ENCODE data around the gene ESR2.
A peak's percentile ranks its signal among the peaks of the same experiment; 100 is the strongest.
"Not testable (repeated sequence)": the region's sequence is repeated elsewhere in the genome, so short reads cannot be mapped to it uniquely, and the experiment has no call there.

Gene ESR2

DNA sequence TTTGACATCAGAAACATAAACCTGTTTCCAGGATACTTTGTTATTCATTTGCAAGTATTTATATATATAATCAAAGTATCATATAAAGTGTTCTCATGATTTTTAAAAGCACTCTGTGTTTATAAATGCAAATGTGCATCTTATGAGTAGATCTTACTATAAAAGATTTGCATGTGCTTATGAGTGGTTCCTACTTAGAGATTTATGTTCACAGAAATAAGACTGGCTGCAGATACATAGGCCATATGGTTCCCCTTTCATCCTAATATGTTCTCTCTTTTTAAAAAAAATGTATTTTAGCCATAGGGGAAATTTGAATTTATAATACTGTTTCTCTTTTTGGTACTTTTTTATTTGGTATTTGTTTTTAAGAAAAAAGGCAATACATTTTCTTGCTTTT lies 174.2 kb downstream of the ESR2 start:
- peak; percentile 42 for DNase-seq

DNA sequence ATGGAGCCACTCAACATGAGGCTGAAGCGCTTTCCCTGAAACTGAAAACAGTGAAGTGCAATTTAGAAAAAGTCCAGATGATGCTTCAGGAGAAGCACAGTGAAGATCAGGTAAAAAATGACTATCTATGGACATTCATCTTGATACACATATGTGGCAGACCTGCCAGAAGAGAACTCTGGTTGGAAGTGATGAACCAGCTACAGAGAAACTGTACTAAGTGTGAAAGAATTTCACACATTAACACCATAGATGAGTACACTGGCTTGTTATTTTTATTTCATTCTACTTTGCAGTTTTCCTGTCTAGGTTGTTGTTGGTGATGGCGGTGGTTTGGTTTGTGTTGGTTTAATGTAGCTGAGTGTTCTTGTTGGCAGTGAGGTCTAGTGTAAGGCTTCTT lies 174.7 kb downstream of the ESR2 start:
- no peak for DNase-seq

DNA sequence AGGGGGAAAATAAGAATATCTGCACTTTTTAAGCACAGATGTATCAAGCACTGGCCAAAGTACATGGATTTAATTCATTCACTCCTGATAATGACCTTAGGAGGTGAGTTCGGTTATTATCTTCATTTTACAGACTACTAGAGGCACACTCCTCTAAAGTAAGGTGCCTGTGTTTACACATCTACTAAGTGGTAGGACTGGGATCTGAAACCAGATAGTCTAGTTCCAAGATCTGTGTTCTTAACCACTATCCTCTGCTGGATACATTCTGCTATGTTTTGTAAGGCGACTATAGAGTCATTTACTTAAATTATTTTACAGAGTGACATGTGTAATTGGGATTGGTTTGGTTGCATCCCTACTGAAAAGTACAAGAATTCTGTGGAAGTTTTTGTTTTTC lies 175.3 kb downstream of the ESR2 start:
- no peak for DNase-seq

DNA sequence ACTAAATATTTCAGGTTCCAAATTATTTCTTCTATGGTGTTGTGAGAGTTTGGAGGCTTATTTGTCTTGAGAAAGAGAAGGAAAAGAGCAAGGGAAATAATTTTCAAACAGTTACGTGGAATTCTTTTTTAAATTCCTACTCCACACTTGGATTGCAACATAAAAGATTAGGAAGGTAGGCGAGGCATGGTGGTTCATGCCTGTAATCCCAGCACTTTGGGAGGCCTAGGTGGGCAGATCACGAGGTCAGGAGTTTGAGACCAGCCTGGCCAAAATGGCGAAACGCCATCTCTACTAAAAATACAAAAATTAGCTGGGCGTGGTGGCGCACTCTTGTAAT lies 175.8 kb downstream of the ESR2 start:
- DNase-seq, result not testable (repeated sequence)

DNA sequence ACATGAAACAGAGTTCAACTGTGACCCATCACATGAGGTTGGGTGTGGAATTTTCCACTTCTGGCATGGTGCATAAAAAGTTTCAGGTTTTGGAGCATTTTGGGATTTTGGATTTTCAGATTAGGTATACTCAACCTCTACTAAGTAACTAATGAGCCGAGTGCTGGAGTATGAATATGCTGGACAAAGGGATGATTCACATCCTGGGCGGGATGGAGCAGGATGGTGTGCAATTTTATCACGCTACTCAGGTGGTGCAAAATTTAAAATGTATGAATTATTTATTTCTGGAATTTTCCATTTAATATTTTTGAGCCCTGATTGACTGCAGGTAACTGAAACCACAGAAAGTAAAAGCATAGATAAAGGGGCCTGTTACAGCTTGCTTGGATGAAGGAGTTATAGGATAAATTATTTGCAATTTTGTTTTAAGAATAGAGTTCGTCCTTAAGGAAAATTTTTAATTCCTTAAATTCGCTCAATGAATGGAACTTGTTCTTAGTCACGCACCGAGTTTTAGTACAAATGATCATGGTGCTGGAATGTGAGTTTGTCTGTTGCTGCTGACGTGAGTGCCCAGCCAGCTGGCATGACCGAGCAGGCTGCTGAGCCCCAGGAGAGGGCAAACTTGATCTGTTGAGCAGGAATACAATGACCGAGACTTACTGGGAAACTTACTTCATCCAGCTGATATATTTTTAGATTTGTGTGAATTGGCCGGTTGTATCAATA lies 176.3 kb downstream of the ESR2 start:
- DNase-seq, result no peak

DNA sequence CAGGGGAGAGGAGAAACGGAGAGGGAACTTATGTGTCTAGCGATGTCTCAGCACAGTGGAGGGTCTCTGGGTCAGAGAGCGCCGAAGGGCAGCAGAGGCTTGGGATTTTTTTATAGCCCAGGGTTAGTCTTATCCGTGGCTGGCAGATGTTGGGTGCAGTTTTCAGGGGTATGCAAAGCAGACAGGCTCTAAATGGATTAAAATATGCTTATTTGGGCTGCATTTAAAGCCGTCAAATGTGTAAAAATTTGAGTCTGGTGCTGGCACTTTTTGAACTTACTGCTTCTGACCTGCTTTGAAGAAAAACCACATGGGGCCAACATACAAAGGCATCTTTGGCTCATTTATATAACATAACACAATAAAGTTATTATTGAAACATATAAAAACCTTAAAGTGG lies 178.8 kb downstream of the ESR2 start:
- no peak for DNase-seq

DNA sequence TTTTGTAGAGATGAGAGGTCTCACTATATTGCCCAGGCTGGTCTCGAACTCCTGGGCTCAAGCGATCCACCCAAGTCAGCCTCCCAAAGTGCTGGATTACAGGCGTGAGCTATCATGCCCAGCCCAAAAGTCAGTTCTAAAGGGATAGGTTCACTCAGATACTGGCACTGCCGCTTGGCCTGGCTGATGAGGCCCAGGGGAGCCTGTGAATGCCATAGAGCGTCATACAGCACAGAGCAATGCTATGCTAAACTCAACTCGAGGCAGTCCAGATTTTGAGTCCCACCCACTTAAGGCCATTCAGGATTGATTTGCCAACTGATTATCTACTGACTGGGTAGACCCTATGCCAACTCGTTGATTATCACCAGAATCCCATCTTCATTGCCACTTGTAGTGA lies 179.4 kb downstream of the ESR2 start:
- no peak for DNase-seq

DNA sequence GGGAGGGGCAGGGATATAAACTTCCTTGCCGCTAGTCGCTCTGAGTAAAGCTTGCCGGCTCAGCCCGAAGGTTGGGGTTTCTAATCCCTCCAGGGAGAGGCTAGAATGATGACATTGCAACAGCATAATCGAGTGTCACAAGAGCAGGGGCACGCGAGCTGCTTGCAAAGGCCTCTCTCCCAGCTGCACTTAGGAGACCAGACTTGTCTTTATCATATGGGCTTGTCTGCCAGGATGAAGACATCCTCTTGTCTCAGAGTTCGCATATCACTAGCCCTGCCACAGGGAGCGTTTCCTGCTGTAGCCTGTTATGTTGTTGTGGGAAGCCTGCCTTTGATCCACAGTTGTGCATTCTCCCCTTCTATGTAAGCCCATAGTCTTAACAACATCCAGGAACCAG lies 180.0 kb downstream of the ESR2 start:
- DNase-seq, result no peak

DNA sequence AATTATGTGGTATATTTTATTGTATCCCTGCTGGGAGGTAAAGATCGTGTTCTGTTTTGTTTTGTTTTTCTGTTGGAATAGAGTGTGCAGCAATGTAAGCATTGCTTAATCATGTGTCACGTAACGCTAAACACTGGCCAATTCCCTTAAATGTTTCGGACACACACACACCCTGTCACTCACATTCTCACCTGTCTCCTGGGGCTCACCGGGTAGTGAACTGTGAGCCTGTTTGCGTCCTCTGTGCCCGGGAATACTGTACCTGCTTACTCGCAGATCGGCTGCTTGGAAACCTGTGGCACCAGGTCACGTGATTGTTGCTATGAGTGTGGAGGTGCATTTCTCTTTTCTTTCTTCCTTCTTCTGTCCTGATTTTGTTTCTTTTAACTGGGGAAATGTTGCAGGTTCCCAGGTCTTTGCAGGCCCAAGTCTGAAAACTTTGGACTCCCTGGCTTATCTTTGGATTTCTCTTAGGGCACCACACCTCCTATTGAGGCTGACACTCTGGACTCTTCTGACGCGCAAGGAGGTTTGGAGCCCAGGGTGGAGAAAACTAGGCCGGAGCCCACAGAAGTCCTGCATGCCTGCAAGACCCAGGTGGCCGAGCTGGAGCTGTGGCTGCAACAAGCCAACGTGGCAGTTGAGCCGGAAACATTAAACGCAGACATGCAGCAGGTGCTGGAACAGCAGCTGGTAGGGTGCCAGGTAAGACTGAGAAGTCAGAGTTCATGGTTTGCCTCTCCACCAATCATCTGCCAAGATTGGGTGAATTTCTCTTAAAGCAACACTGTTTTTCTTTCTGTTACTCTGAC lies 181.1 kb downstream of the ESR2 start:
- no peak for DNase-seq

DNA sequence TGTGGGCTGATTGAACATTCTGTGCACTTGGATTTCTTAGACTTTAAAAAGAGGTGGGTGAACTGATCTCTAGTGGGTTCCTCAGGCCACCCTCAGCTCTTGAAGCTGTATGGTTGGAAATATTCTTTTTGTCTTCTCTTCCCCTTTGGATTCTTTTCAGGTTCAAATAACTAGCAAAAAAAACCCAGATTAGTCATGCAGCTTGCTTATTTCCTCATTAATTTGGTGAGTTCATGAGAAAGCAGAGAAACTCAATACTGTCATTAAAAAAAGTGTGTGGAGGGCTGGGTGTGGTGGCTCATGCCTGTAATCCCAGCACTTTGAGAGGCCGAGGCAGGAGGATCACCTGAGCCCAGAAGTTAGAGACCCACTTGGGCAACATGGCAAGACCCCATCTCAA lies 183.4 kb downstream of the ESR2 start:
- no peak for DNase-seq

DNA sequence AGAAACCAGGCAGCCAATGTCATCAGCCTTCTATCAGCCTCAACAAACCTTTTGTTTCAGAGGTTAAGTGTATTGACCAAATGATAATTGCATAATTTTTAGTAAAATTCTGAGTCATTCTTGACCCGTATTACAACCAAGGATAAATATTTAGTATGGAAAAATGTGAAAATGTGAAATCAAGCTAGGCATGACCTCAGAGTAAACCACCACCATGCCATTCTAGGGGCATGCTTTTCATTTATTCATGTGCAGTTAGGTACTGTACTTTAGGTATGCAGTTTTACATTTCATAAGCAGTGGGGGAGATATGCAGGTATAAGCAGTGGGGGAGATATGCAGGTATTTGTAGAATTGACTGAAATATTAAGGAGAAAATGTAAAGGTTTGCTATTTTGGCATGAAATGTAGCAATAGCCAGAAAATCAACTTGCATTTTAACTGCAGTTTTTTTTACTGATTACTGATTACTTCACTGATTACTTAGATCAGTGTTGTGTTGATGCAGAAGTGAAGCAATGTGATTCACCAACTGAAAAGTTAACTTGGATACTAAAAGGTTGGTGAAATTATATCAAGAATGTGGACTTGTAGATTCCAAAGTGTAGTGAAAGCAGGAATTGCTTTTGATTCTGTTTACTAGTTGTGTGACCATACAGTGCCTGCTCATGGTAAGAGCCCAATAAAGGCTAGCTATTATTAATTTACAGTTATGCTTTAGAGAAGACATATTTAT lies 184.2 kb downstream of the ESR2 start:
- DNase-seq, result no peak

DNA sequence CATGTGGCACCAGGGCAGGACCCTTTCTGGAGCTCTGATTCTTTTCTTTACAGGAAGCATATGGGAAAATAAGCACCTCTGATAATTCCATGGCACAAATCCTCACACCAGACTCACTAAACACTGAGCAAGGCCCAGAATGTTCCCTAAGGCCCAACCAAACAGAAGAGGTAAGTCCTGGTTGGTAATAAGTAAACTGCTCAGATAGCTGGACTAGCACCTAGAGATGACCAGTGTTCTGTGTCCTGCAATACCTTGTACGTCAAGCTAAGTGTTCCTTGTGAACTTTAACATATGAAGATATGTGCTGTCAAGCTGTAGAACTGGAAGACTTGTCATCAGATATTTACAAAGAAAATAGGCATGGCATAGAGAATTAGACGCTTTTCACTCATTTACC lies 186.7 kb downstream of the ESR2 start:
- no peak for DNase-seq

DNA sequence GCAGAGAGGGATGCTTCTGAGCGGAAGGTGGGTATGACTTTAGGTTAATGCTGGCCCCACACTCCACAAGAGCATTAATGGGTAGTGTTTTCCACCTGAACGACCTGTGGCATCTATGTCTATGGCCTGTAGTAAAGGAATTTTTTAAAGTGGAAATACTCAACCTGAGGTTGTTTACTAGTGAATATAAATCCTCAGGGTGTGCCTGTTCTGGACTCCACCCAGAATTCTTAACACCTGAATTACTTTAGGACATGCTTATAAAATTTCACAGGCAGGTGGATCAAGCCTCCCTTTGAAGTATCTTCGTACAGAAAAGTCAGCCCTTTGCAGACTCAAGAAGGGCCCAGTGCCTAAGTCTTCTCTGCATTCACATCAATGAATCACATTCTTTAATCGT lies 196.1 kb downstream of the ESR2 start:
- no peak for DNase-seq

DNA sequence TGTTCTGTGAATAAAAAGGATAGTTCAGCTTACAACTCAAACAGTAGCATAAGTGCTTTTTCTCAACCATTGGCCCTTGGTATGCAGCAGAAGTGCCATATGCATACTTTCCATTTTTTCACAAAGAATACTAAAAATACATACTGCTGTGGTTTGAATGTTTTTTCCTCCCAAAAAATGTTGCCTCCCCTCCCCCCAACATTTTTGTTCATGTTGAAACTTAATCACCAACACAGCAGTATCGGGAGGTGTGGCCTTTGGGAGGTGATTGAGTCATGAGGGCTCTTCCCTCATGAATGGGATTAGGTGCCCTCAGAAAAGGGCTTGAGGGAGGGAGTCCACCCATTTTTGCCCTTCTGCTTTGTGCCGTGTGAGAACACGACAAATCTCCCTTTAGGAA lies 198.6 kb downstream of the ESR2 start:
- DNase-seq, result no peak

DNA sequence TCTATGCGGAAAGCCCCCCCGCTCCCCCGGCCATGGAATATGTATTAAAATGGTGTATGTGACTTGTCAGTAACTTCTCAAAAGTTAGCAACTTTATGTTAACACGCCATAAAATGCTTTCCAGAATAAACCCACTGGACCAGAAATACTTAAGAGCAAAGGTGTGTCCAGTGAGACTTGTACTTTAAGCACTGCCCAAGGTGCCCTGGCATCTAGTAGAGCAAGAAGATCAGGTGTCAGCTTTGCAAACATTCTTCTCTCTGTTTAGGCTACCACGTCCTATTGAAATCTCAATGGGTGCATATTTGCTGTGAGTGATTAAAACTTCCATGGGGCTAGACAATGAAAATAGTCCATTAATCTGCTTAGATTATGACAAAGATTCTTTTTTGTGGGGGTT lies 201.2 kb downstream of the ESR2 start:
- no peak for DNase-seq

DNA sequence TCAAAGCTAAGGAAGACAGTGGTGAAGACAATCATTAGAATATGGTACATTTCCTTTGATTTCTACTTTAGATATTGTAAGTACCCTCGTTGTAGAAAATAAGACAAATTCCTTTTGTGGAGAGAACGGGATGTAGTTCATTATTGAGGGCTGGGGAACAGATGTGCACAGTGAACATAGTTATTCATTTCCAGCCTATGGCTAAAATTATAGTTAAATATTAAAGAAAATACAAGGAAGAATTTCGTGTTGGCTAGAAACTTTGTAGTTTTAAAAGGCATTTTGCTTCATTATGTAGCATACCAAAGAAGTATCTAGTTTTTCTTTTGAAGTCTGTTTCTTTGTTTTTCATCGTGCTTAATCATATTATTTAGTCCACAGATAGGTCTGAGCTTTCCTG lies 201.8 kb downstream of the ESR2 start:
- DNase-seq, result no peak

DNA sequence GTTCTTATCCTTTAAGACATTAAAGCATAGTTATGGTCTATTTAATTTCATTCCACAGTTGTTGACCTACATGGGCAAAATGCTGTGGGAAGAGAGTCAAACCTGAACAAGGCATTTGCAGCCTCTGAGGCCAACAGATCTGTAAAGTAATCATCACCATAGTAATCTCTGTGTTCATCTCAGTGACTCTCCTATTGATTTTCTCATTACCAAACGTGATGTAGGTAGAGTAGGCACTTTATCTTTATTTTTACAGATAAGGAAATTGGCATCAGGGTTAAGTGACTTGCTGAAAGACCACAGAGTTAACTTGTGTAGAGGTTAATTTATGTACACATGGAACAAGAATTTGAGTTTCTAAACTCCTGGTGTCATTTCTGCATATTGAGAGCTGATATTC lies 203.0 kb downstream of the ESR2 start:
- DNase-seq, result no peak

DNA sequence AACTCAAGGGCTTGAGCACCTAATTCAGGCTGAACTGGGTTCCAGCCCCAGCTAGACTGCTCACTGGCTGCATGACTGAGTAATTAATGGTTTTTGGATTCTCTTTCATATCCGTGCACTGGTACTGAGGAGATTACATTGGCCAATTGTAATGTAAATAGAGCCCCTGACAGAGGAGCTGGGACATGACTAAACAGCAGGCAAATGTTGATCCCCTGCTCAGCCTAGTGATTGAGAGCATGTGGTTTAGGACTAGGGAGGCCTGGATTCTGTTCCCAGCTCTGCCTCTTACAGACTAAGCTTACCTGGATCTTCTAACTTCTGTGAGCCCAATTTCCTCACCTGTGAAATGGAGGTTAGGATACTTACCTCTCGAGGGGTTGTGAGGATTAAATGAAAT lies 204.3 kb downstream of the ESR2 start:
- DNase-seq, result no peak

DNA sequence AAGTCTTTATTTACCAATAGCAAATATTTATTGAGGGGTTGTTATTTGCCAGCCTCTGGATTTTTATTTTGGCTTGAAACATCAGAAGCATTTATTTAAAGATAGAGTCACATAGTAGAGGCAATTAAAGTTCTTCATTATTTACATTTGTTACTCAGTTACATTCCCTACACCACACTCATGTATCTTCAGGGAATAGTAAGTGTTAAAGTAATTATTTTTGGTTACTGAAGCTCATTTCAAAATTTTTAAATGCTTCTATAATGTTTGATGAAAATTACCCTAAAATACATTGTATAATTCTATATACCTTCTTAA lies 205.6 kb downstream of the ESR2 start:
- no peak for DNase-seq

DNA sequence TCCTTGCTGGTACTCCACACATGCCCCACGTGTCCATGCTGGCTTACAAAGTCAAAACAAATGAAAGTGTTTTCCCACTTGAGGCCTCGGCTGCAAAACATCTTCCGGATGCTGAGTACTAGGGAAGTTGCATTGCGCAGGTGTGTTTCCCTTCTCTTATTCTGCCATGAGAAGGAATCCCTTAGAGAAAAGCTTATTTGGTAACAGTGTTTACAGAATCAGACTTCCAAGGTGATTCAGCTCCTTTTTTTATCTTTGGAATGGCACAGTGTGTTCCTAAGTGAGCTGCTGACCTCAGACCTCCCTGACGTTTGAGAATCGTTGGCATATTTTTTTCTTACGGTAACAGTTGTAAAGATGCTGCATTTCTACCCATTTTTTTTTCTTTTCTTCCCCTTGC lies 211.3 kb downstream of the ESR2 start:
- DNase-seq, result no peak

DNA sequence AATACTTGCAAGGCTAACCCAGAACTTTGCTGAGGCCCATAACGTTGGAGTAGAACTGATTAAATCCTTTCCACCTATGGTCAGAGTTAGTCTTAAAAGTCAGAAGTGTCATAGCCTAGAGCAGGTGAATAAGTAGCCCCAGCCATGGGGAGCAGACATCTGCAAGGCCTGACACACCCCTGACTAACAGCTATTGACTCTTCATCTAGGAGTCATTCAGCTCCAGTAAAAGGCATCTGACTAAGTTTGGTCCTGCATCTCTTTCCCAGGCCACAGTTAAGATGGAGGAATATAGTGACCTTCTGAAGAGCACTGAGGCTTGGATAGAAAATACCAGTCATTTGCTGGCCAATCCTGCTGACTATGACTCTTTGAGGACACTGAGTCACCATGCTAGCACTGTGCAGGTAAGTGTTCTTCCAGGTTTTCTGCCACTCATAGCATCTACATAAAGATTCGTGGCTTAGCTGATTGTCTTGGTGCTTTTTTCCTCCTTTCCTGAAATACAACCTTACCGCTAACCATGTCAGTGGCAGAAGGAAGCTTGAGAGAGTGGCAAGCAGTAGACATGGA lies 212.9 kb downstream of the ESR2 start:
- no peak for DNase-seq

DNA sequence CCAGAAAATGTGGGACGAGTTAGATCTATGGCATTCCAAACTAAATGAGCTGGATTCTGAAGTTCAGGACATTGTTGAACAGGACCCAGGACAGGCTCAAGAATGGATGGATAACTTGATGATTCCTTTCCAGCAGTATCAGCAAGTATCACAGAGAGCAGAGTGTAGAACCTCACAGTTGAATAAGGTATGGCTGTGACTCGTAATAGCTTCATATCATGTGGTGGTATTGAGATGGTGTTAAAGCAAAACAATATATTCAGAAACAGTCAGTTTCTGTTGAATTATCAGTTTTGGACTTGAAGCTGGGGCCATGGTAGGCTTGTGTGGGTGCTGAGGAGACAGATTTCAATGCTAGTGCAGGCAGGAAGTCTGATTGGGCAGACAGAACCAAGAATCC lies 213.7 kb downstream of the ESR2 start:
- no peak for DNase-seq

DNA sequence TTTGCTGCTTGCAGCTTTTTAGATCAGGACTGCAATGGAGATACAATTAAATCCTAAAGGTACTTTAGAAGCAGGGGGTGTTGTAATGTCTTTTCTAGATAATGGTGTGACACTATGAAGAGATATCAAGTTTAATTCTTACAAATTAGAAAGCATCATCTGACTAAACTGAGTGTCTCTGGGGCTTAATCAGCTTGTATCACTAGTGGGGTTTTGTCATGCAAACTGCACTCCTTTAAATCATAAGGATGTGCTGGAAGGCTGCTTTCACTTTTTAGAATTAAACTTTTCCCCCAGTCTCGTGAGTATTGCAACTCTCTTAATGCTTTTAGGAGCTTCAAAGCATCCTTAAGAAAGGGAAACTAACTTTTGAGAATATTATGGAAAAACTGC lies 218.6 kb downstream of the ESR2 start:
- no peak for DNase-seq

All from NCI-H1048 (cell line).